ENCODE measurements around the gene CYB561D2.

DNA sequence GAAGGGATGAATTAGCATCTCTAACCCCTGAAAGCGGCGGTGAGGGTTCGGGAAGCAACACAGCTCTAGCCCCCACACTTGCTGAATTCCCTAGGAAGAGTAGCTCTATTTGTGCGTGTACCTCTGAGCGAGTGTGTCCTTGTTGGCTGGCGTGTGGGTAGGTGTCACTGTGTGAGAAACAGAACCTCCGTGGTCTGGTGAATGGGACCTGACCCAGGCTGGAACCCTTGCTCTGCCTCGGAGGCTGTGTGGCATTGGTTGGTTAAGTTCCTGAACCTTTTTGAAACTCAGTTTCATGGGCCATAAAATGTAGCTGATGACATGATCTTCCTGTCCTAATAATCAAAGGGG is 9.1 kb downstream of the CYB561D2 start:
- TF ChIP-seq, protein P1, sequence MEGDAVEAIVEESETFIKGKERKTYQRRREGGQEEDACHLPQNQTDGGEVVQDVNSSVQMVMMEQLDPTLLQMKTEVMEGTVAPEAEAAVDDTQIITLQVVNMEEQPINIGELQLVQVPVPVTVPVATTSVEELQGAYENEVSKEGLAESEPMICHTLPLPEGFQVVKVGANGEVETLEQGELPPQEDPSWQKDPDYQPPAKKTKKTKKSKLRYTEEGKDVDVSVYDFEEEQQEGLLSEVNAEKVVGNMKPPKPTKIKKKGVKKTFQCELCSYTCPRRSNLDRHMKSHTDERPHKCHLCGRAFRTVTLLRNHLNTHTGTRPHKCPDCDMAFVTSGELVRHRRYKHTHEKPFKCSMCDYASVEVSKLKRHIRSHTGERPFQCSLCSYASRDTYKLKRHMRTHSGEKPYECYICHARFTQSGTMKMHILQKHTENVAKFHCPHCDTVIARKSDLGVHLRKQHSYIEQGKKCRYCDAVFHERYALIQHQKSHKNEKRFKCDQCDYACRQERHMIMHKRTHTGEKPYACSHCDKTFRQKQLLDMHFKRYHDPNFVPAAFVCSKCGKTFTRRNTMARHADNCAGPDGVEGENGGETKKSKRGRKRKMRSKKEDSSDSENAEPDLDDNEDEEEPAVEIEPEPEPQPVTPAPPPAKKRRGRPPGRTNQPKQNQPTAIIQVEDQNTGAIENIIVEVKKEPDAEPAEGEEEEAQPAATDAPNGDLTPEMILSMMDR (optimal IDR thresholded peaks at IDR 0.05 in 1 of 3, IDR thresholded peaks at IDR 0.05 in 1 of 3, conservative IDR thresholded peaks at IDR 0.05 in 1 of 3; ENCODE audit: extremely low read depth in 1 of 3, insufficient read depth in 2 of 3, low read length in 3 of 3): no peak
- no peak for TF ChIP-seq EZH2 (IDR thresholded peaks at IDR 0.05; ENCODE audit: low read length)
